Measurements from ENCODE around the gene RELA. TPM values are rescaled to one million over a fixed set of nuclear protein-coding genes. Genes with fewer than 3 reads are reported as not detected.
A peak's percentile ranks its signal among the peaks of the same experiment; 100 is the strongest.

The RELA gene
- total and polyA plus RNA-seq, 2 of the 13 experiments (the other 11 are each of a cell fraction or from before 2014, with no cell fraction given): 21.4 to 40.5 TPM

DNA sequence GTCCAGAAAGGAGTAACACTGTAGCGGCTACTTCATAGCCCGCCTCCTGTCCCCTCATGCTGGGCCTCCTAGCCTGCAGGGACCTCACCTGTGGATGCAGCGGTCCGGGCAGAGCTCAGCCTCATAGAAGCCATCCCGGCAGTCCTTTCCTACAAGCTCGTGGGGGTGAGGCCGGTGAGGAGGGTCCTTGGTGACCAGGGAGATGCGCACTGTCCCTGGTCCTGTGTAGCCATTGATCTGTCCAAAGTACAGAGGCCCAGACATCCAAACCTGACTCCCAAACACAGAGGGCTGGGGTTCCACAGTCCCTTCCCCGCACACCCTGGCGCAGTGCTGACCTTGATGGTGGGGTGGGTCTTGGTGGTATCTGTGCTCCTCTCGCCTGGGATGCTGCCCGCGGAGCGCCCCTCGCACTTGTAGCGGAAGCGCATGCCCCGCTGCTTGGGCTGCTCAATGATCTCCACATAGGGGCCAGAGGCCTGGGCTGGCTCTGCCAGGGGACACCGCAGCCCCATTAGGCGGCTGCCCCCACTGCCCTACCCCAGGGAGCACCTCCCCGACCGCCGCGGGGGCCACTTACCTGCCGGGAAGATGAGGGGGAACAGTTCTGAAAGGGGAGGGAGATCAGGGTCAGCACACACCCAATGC lies 993 bp downstream of the RELA start (continued):
- TF ChIP-seq DZIP1 (CRISPR knock-in tag; IDR thresholded peaks at IDR 0.05) (peak; percentile 24; the same call in 1 of the 2 replicates), KDM6A (CRISPR knock-in tag; IDR thresholded peaks at IDR 0.05; ENCODE audit: low read depth) (0 out of 2 replicates have a peak, but pooled peaks have one; percentile 27), ZSCAN31 (CRISPR knock-in tag; IDR thresholded peaks at IDR 0.05; ENCODE audit: low read depth) (peak; percentile 63; the same call in 1 of the 2 replicates), ZNF280B (CRISPR knock-in tag; IDR thresholded peaks at IDR 0.05; ENCODE audit: borderline replicate concordance) (0 out of 2 replicates have a peak, but pooled peaks have one; percentile 35), SAFB2 (CRISPR knock-in tag; IDR thresholded peaks at IDR 0.05; ENCODE audit: borderline replicate concordance, low read depth) (no peak), ATM (IDR thresholded peaks at IDR 0.05; ENCODE audit: borderline replicate concordance) (no peak), ZNF891 (CRISPR knock-in tag; IDR thresholded peaks at IDR 0.05) (peak; percentile 69), ZNF564 (CRISPR knock-in tag; IDR thresholded peaks at IDR 0.05) (0 out of 2 replicates have a peak, but pooled peaks have one; percentile 36), ZKSCAN8 (CRISPR knock-in tag; IDR thresholded peaks at IDR 0.05; ENCODE audit: borderline replicate concordance) (no peak), PTBP1 (IDR thresholded peaks at IDR 0.05; ENCODE audit: low read depth, low read length, poor library complexity, severe bottlenecking) (no peak), STAT5B (CRISPR knock-in tag; IDR thresholded peaks at IDR 0.05) (no peak), GATAD2A (CRISPR knock-in tag; IDR thresholded peaks at IDR 0.05) (peak; percentile 22; the same call in 1 of the 2 replicates), ASH2L (IDR thresholded peaks at IDR 0.05; ENCODE audit: insufficient read length, low read depth, low read length) (peak; percentile 1), ZMYM3 (CRISPR knock-in tag; IDR thresholded peaks at IDR 0.05) (no peak), MXI1 (IDR thresholded peaks at IDR 0.05; ENCODE audit: borderline replicate concordance, low read depth, low read length) (no peak), MAX (IDR thresholded peaks at IDR 0.05) (peak; percentile 4; the same call in 1 of the 2 replicates)
- TF ChIP-seq, protein P1, sequence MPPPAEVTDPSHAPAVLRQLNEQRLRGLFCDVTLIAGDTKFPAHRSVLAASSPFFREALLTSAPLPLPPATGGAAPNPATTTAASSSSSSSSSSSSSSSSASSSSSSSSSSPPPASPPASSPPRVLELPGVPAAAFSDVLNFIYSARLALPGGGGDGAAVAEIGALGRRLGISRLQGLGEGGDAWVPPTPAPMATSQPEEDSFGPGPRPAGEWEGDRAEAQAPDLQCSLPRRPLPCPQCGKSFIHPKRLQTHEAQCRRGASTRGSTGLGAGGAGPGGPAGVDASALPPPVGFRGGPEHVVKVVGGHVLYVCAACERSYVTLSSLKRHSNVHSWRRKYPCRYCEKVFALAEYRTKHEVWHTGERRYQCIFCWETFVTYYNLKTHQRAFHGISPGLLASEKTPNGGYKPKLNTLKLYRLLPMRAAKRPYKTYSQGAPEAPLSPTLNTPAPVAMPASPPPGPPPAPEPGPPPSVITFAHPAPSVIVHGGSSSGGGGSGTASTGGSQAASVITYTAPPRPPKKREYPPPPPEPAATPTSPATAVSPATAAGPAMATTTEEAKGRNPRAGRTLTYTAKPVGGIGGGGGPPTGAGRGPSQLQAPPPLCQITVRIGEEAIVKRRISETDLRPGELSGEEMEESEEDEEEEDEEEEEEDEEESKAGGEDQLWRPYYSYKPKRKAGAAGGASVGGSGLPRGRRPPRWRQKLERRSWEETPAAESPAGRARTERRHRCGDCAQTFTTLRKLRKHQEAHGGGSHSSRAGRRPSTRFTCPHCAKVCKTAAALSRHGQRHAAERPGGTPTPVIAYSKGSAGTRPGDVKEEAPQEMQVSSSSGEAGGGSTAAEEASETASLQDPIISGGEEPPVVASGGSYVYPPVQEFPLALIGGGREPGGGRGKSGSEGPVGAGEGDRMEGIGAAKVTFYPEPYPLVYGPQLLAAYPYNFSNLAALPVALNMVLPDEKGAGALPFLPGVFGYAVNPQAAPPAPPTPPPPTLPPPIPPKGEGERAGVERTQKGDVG (CRISPR knock-in tag; IDR thresholded peaks at IDR 0.05; ENCODE audit: borderline replicate concordance): 0 out of 2 replicates have a peak, but pooled peaks have one; percentile 12
- TF ChIP-seq, protein P2, sequence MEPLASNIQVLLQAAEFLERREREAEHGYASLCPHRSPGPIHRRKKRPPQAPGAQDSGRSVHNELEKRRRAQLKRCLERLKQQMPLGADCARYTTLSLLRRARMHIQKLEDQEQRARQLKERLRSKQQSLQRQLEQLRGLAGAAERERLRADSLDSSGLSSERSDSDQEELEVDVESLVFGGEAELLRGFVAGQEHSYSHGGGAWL (CRISPR knock-in tag; IDR thresholded peaks at IDR 0.05): no peak

Data from HepG2 (cell line).